Natural killer cell treated with Interleukin-12 subunit alpha and Interleukin-12 subunit beta and Interleukin-15 and Interleukin-18, amount 100 ng/mL, for 72 hours (primary cell): ENCODE data around the gene BCR. TPM values are rescaled to one million over a fixed set of nuclear protein-coding genes. Genes with fewer than 3 reads are reported as not detected.

ENCODE experiments used
- ATAC-seq, 2 donors: fragments of 150-1000 bp; cut with Tn5 transposase in 1 of 2; sonication (Bioruptor Pico), chemical (Tn5 transposase) in 1 of 2; 2 replicates each; pipeline ENCODE4 v1.10.0; 2021
- DNase-seq: peaks from one replicate; pipeline ENCODE4 v3.0.0; 2022; ENCODE audit warnings: low spot score
- H3K27ac Mint-ChIP-seq, 2 donors: 1 replicate in 1 of 2; 2 replicates in 1 of 2; pipeline ENCODE4 v1.8.0; 2022; ENCODE audit warnings: mixed read lengths in 2 of 2, mild to moderate bottlenecking in 1 of 2, moderate library complexity in 1 of 2
- H3K27me3 Mint-ChIP-seq, 2 donors: 1 replicate in 1 of 2; 2 replicates in 1 of 2; pipeline ENCODE4 v1.8.0; 2022; ENCODE audit warnings: mixed read lengths in 2 of 2
- H3K36me3 Mint-ChIP-seq: one replicate; pipeline ENCODE4 v1.8.0; 2022; ENCODE audit warnings: mixed read lengths
- H3K4me1 Mint-ChIP-seq, 2 donors: 1 replicate in 1 of 2; 2 replicates in 1 of 2; pipeline ENCODE4 v1.8.0; 2022; ENCODE audit warnings: low read depth in 2 of 2, mixed read lengths in 2 of 2, mild to moderate bottlenecking in 1 of 2
- H3K4me3 Mint-ChIP-seq: one replicate; pipeline ENCODE4 v1.8.0; 2022; ENCODE audit warnings: mixed read lengths
- H3K9me3 Mint-ChIP-seq: 2 replicates; pipeline ENCODE4 v1.8.0; 2022; ENCODE audit warnings: mixed read lengths
- total RNA-seq, 2 donors: library from RNA; stranded (reverse); gene quantifications; one replicate each; pipeline ENCODE4 v1.2.3, GENCODE V29; 2022

Gene BCR
- total RNA-seq, 2 donors from 2014 or later: 55.4 to 65.8 TPM

DNA sequence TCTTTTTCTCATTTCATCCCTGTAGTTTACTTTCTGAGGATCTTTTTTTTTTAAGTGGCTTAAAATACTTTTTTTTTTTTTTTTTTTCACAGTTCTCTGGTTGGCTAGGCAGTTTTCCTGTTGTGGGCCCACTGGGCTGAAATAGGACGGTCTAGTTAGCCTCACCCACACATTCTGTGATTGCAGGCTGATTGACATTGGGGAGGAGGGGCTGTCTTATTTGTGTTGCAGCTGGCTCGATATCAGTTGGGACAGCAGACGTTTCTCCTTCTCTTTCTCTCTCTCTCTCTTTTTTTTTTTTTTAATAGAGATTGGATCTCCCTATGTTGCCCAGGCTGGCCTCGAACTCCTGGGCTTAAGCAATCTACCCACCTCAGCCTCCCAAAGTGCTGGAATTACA is 6.9 kb downstream of the BCR start:
- Mint-ChIP-seq H3K9me3 (no peaks in the 10 kb centered on the region), H3K27ac (peak overlapping the region; percentile 77 to 97), H3K27me3 (no peaks in the 10 kb centered on the region), H3K36me3 (no peaks in the 10 kb centered on the region), H3K4me1 (peaks cover 64 to 65% of the 10 kb centered on the region in 2 donors), H3K4me3 (no peak overlapping the region)
- DNase-seq (no peak), ATAC-seq (no peak)

DNA sequence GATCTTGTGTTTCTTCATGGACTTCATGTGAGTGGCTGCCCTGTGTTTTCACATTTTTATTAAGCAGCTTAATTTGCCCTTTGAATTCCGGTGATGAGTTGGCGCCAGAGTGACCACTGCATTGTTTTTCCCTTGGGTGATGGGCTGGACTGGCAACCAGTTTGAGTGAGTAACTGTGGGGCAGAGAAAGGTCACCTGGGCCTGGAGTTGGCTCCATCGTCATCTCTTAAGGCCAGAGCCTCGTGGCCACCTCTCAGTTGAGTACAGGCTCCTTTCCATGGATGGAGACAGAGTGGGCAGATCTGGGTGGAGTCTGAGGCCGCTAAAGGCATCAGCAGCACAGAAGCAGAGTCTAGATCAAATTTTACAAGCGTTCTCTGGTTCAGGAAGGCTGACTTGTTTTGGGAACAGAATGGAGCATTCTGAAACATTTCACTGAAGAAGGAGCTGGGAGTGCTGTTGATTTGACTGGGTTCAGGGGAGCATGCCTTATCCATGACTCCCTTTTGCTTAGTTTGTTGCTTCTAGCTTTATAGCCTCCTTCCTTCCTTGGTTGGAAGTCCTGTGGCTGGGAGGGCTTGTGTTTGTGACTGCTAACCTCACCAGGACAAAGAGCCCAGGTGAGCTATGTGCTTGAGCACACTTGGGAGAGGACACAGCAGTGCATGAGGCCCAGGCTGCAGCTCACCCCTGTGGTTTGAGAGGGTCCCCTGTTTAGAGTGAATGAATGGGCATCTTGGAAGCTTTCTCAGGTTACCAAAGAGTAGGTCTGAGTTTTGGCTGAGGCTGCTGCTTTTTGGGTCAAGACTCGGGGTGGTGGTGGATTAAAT is 7.8 kb downstream of the BCR start:
- ATAC-seq: no peak
- Mint-ChIP-seq H3K9me3 (no peaks in the 10 kb centered on the region), H3K4me3 (no peak overlapping the region), H3K36me3 (no peaks in the 10 kb centered on the region), H3K27me3 (no peaks in the 10 kb centered on the region), H3K4me1 (peaks cover 58 to 64% of the 10 kb centered on the region in 2 donors), H3K27ac (peak overlapping the region; percentile 77 to 97)
- DNase-seq: no peak

DNA sequence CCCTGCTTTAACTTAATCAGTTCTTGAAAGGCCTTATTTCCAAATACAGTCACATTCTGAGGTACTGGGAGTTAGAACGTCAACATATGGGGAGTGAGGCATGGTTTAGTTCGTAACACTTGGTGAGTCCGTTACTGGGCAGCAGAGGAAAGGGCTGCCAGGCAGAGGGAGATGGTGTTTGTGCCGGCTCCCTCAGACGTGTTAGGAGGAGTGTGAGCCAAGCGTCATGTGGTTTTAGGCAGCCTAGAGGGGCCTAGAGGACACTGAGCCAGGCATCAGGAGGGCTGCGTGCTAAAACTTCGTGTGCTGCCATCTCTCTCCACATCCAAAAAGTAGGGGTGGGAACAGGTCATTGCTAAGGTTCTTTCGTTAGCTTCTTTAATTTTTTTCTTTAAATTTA is 10.2 kb downstream of the BCR start:
- peak overlapping the region in 1 of 2 donors; percentile 72 for H3K27ac Mint-ChIP-seq

DNA sequence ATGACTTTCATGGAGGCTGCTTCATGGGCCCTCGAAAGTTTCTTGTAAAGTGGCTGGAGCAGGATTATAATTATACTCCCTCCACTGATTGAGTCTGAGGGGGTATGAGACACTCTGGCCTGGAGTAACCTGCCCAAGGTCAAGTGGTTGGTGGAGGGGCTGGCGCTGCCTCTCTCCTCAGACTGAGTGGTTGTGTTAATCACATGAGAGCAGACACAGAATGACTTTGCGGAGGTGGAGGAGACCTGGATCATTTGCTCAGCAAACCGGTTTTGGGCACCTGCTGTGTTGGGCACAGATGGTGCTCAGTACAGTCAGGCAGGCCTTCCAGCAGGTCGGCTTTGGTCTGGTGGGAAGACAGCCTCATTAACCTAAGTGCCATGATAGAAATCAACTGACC is 11.8 kb downstream of the BCR start:
- H3K4me3 Mint-ChIP-seq: no peak overlapping the region
- DNase-seq: no peak
- H3K36me3 Mint-ChIP-seq: no peaks in the 10 kb centered on the region
- ATAC-seq: no peak
- H3K27me3 Mint-ChIP-seq: no peaks in the 10 kb centered on the region
- H3K27ac Mint-ChIP-seq: peak overlapping the region in 1 of 2 donors; percentile 24
- no peaks in the 10 kb centered on the region for H3K9me3 Mint-ChIP-seq
- peaks cover 27 to 45% of the 10 kb centered on the region in 2 donors for H3K4me1 Mint-ChIP-seq

More for the DNA sequence above, 10.2 kb downstream of the BCR start:
- DNase-seq (no peak), ATAC-seq (no peak)
- Mint-ChIP-seq H3K36me3 (no peaks in the 10 kb centered on the region), H3K9me3 (no peaks in the 10 kb centered on the region), H3K27me3 (no peaks in the 10 kb centered on the region), H3K4me3 (no peak overlapping the region), H3K4me1 (peaks cover 40 to 52% of the 10 kb centered on the region in 2 donors)

DNA sequence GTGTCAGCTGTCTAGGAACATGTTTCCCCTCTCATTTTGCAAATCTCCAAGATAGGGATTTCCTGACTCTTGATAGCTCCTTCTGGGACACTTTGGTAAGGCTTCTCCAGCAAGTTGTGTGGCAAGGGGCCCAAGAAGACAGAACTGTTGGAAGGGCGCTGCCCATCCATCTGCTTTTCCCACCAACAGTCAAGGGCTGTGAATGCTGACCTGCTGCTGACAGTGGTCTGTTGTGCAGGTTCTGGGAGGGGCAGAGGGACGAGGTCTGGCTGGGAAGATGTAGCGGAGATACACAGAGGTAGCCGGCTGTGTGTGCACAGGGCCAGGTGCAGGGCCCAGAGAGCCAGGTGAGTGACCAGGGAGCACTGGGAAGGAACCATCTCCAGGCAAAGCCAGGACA is 12.2 kb downstream of the BCR start:
- Mint-ChIP-seq H3K27me3 (no peaks in the 10 kb centered on the region), H3K4me3 (no peak overlapping the region), H3K27ac (no peak overlapping the region), H3K36me3 (no peaks in the 10 kb centered on the region), H3K9me3 (no peaks in the 10 kb centered on the region), H3K4me1 (peaks cover 24 to 46% of the 10 kb centered on the region in 2 donors)
- ATAC-seq (peak in 1 of 2 donors; percentile 43), DNase-seq (no peak)

DNA sequence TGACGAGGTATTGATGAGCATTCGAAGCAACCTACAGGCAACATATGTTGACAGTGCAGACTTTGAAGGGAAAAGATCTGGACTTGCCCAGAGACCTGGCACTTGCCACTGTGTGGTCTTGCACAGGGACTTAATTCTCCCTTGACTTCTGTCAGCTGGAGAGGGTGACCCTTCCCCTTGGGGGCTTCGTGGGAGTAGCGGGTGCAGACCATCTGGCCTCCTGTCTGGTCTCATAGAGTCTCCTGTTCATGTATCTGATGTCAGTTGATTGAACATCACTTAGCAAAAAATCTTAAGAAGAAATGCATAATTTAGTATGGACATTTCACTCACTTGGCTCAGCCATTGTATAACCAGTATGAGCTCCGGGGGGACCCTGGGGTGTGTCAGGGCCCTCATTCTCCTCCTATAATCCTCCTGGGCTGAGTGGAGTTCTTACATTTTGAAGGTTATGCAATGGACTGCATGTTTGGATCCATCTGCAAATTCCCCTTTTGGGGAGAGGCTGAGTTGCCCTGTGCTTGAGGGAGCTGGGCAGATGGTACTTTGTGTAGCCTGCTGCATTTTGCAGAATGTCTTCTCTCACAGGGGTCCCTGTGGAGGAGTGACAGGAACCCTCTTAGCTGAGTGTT is 13.0 kb downstream of the BCR start:
- Mint-ChIP-seq H3K27me3 (no peaks in the 10 kb centered on the region), H3K4me3 (no peak overlapping the region), H3K36me3 (no peaks in the 10 kb centered on the region), H3K4me1 (peaks cover 22 to 46% of the 10 kb centered on the region in 2 donors), H3K27ac (peak overlapping the region in 1 of 2 donors; percentile 37), H3K9me3 (no peaks in the 10 kb centered on the region)
- ATAC-seq (no peak), DNase-seq (no peak)

DNA sequence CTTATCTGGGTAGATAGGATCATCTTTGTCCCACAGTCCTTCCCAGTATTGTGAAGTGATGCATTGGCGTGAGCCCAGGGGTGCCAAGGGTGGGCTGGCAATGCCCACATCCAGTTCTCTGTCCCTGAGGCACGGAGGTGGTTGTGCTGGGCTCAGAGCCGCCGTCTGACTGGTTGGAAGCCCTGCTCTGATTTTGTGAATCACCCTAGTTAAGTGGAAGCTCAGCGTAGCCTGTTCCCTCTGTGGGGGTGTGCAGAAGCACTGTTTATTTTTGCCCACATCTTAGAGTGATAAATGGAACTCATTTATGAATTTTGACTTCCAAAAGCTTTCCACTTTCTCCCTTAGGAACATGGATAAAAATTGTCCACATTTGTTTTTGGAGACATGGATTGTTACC is 13.6 kb downstream of the BCR start:
- Mint-ChIP-seq H3K27ac (no peak overlapping the region), H3K4me3 (no peak overlapping the region), H3K9me3 (no peaks in the 10 kb centered on the region), H3K36me3 (no peaks in the 10 kb centered on the region), H3K27me3 (no peaks in the 10 kb centered on the region), H3K4me1 (peaks cover 22 to 51% of the 10 kb centered on the region in 2 donors)
- no peak for ATAC-seq
- DNase-seq: no peak

DNA sequence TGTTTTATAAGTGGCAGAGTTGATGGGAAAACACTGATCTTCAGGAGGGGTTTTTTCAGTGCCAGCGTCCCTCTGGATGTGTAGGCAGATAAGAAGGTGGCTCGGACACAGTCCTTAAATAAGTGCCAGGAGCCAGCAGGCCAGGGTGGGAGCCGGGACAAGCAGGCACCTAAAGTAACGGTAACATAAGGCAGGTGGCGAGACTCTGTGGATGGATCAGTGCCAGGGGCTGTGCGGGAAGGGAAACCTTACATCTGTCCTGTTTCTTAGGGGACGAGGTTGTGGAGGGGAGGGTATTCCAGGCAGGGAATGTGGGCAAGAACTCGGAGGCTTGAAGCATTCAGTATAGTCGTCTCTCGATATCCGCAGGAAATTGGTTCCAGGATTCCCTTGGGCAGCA is 15.9 kb downstream of the BCR start:
- Mint-ChIP-seq H3K9me3 (no peaks in the 10 kb centered on the region), H3K36me3 (no peaks in the 10 kb centered on the region), H3K27ac (no peak overlapping the region), H3K27me3 (no peaks in the 10 kb centered on the region), H3K4me3 (no peak overlapping the region), H3K4me1 (peaks cover 13 to 46% of the 10 kb centered on the region in 2 donors)
- DNase-seq (no peak), ATAC-seq (no peak)

DNA sequence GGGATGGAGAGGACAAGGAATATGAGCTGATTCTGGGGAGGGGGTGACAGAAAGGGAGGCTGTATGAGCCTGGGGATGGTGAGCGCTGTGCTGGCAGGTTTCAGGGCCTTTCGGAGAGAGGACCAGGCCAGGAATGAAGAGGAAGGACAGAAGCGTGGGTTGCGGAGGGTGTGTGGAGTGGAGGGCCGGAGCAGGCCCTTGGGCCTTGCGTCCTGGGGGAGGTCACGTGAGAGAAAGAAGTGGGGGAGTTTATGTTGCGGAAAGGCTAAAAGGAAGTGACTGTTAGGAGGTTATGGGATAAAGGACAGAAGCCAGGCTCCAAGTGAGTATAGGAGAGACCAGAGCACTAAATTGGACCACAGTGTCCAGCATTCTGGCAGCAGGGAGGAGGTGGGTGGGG is 17.5 kb downstream of the BCR start:
- Mint-ChIP-seq H3K27ac (peak overlapping the region in 1 of 2 donors; percentile 10), H3K4me3 (no peak overlapping the region), H3K4me1 (peaks cover 10 to 35% of the 10 kb centered on the region in 2 donors)

DNA sequence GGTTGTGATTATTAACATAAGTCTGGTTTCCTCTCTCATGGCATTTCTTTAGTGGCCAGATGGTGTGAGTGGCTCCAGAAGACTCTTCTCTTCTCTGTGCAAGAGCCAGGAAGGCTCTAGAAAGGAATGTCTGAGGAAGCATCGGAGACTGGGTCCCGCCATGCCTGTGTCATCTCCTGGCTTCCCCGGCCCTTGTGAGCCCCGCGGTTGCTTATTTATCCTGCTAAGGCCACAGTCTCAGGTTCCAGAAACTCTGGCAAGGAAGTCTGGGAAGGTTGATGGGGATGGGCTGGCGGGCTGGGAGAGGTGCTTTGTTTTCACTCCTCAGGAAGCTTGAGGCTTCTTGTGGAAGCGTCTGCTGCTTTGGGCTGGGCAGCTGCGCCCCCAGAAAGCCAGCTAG is 18.9 kb downstream of the BCR start:
- DNase-seq (no peak), ATAC-seq (no peak)
- no peak overlapping the region for H3K4me3 Mint-ChIP-seq
- no peaks in the 10 kb centered on the region for H3K36me3 Mint-ChIP-seq
- H3K27me3 Mint-ChIP-seq: no peaks in the 10 kb centered on the region
- H3K27ac Mint-ChIP-seq: no peak overlapping the region
- H3K9me3 Mint-ChIP-seq: no peaks in the 10 kb centered on the region
- peaks cover 10 to 34% of the 10 kb centered on the region in 2 donors for H3K4me1 Mint-ChIP-seq

More for the DNA sequence above, 17.5 kb downstream of the BCR start:
- ATAC-seq: no peak
- Mint-ChIP-seq H3K36me3 (no peaks in the 10 kb centered on the region), H3K9me3 (no peaks in the 10 kb centered on the region), H3K27me3 (no peaks in the 10 kb centered on the region)
- DNase-seq: no peak

DNA sequence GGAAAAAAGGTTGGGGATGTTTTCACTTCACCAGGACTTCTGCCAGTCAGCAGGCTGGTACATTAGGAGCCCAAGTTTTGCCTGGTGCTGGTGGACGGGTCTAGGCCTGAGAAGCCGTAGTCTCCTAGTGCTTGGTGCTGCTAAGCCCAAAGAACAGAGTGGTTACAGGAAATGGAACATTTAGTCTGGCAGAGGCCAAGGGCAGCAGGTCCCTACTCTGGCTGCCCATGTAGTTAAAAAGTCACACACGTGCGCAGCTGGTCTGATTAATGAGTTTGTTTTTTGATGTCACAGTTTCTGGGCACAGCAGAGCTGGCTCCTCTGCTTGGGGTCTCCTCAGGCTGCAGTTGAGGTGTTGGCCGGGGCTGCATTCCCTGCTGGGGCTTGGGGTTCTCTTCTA is 20.6 kb downstream of the BCR start:
- Mint-ChIP-seq H3K27ac (no peak overlapping the region), H3K36me3 (no peaks in the 10 kb centered on the region), H3K4me1 (peaks cover 10 to 33% of the 10 kb centered on the region in 2 donors), H3K9me3 (no peaks in the 10 kb centered on the region), H3K27me3 (no peaks in the 10 kb centered on the region), H3K4me3 (no peak overlapping the region)
- DNase-seq: no peak
- ATAC-seq: no peak

DNA sequence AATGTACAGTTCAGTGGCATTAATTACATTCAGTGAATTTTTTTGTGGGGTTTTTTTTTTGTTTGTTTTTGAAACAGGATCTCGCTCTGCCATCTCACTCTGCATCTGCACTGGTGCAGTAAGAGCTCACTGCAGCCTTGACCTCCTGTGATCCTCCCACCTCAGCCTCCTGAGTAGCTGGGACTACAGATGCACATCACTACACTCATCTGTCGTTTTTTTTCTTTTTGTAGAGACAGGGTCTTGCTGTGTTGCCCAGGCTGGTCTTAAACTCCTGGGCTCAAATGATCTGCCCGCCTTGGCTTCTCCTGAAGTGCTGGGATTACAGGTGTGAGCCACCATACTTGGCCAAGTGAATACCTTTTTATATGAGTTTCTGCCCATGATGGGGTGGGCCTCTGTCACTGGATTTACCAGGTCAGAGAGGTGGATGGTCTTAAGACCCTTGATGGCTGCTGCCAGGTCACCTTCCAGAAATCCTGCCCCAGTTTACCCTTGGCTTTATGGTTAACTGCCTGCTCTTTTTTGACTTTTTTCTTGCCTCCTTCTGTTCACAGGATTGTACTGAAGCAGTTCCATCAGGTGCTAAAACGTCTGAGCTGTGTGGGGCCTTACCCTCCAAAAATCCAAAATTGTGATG is 22.6 kb downstream of the BCR start:
- Mint-ChIP-seq H3K36me3 (peaks cover 7% of the 10 kb centered on the region), H3K27me3 (no peaks in the 10 kb centered on the region), H3K27ac (peak overlapping the region in 1 of 2 donors; percentile 64), H3K4me3 (no peak overlapping the region), H3K9me3 (no peaks in the 10 kb centered on the region), H3K4me1 (peaks cover 16 to 32% of the 10 kb centered on the region in 2 donors)
- ATAC-seq: no peak
- DNase-seq: no peak

DNA sequence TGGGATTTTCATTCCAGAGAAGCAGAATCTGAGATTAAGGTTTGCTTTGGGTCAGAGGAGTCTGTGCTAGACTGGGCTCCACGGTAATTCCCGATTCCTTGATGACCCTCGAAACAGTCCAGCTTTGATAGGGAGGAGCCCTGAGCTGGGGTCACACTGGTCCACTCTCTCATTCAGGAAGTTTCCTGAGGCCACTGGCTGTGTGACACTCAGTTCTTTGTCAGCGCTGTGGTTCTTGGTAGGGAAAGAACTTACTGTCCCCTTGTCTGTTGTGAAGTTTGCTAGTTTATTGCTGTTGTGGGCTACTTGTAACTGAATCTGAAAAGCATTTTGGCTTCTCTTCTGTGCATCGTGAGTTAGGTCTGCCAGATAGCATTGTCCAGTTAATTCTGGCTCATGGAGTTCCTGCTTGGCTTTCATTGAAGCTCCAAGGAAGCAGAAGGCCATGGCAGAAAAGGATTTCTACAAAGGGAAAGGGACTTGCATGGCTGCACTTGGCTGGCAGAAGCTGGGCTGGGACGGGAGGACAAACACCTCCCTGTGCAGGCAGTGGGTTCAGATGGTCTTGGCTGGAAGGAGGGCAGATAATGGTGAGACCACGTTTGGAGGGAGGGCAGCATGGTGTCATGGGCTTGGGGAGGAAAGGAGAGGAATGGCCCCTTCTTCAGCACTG is 23.3 kb downstream of the BCR start:
- Mint-ChIP-seq H3K27ac (peak overlapping the region in 1 of 2 donors; percentile 64), H3K4me3 (no peak overlapping the region), H3K27me3 (no peaks in the 10 kb centered on the region), H3K36me3 (peaks cover 7% of the 10 kb centered on the region), H3K4me1 (peaks cover 16 to 28% of the 10 kb centered on the region in 2 donors), H3K9me3 (no peaks in the 10 kb centered on the region)
- ATAC-seq (no peak), DNase-seq (no peak)
